22Rv1 (cell line): ENCODE data around the gene CCDC120.

ENCODE experiments used
- ZFX ChIP-seq: fragments of 450-650 bp; IDR thresholded peaks from 2 replicates; pipeline ENCODE4 v1.6.1; 2017; ENCODE audit warnings: antibody characterized with exemption, borderline replicate concordance
- TF ChIP-seq, protein P1 (sequence below): fragments of 450-650 bp; IDR thresholded peaks from 2 replicates; pipeline ENCODE4 v1.5.1; 2017; ENCODE audit warnings: mild to moderate bottlenecking

GRCh38 chrX:49082271-49082871 is 23.6 kb downstream of the CCDC120 start:
- TF ChIP-seq, protein P1, sequence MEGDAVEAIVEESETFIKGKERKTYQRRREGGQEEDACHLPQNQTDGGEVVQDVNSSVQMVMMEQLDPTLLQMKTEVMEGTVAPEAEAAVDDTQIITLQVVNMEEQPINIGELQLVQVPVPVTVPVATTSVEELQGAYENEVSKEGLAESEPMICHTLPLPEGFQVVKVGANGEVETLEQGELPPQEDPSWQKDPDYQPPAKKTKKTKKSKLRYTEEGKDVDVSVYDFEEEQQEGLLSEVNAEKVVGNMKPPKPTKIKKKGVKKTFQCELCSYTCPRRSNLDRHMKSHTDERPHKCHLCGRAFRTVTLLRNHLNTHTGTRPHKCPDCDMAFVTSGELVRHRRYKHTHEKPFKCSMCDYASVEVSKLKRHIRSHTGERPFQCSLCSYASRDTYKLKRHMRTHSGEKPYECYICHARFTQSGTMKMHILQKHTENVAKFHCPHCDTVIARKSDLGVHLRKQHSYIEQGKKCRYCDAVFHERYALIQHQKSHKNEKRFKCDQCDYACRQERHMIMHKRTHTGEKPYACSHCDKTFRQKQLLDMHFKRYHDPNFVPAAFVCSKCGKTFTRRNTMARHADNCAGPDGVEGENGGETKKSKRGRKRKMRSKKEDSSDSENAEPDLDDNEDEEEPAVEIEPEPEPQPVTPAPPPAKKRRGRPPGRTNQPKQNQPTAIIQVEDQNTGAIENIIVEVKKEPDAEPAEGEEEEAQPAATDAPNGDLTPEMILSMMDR: no peak
- TF ChIP-seq ZFX: no peak
